SK-N-MC (cell line): ENCODE measurements around the gene ATXN7L1.

ENCODE experiments used
- EZH2 ChIP-seq: fragments of 200-600 bp; sonication (generic); IDR thresholded peaks from one replicate; pipeline ENCODE4 v1.6.1; 2017; ENCODE audit warnings: antibody characterized with exemption
- FOXP2 ChIP-seq: optimal IDR thresholded peaks from 2 replicates; pipeline ENCODE3; 2011; ENCODE audit warnings: mild to moderate bottlenecking, moderate library complexity; ENCODE audit not compliant: insufficient read depth; ENCODE audit errors: extremely low read length, control extremely low read depth
- POLR2AphosphoS5 ChIP-seq: IDR thresholded peaks from 2 replicates; pipeline ENCODE4 v1.6.1; 2012; ENCODE audit warnings: mild to moderate bottlenecking, low read depth, low read length, borderline replicate concordance

GRCh38 chr7:105853931-105854419 lies 22.4 kb downstream of the ATXN7L1 start:
- TF ChIP-seq EZH2 (no peak), POLR2AphosphoS5 (no peak), FOXP2 (no peak)
